ENCODE results near the gene ZNF770. TPM values are rescaled to one million over a fixed set of nuclear protein-coding genes. Genes with fewer than 3 reads are reported as not detected.

Gene ZNF770, protein sequence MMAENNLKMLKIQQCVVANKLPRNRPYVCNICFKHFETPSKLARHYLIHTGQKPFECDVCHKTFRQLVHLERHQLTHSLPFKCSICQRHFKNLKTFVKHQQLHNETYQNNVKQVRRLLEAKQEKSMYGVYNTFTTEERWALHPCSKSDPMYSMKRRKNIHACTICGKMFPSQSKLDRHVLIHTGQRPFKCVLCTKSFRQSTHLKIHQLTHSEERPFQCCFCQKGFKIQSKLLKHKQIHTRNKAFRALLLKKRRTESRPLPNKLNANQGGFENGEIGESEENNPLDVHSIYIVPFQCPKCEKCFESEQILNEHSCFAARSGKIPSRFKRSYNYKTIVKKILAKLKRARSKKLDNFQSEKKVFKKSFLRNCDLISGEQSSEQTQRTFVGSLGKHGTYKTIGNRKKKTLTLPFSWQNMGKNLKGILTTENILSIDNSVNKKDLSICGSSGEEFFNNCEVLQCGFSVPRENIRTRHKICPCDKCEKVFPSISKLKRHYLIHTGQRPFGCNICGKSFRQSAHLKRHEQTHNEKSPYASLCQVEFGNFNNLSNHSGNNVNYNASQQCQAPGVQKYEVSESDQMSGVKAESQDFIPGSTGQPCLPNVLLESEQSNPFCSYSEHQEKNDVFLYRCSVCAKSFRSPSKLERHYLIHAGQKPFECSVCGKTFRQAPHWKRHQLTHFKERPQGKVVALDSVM
- total RNA-seq, result 52.9 TPM
- 13.9 TPM for polyA plus RNA-seq (ENCODE audit: insufficient read depth, low read depth, low replicate concordance)
- long read RNA-seq, donor 1, full-length matches to known transcripts, result 22 of 22 reads
- long read RNA-seq, donor 1, partial matches to known transcripts, result 0 of 22 reads
- long read RNA-seq, donor 1, other reads (novel, unspliced or antisense), result 0 of 22 reads
- long read RNA-seq, donor 2, full-length matches to known transcripts, result 17 of 17 reads
- long read RNA-seq, donor 2, partial matches to known transcripts, result 0 of 17 reads
- long read RNA-seq, donor 2, other reads (novel, unspliced or antisense), result 0 of 17 reads
- long read RNA-seq, donor 3, full-length matches to known transcripts, result 26 of 26 reads
- long read RNA-seq, donor 3, partial matches to known transcripts, result 0 of 26 reads
- long read RNA-seq, donor 3, other reads (novel, unspliced or antisense), result 0 of 26 reads
- long read RNA-seq, donor 4, full-length matches to known transcripts, result 12 of 12 reads
- long read RNA-seq, donor 4, partial matches to known transcripts, result 0 of 12 reads
- long read RNA-seq, donor 4, other reads (novel, unspliced or antisense), result 0 of 12 reads
- long read RNA-seq, donor 5, full-length matches to known transcripts, result 5 of 5 reads
- long read RNA-seq, donor 5, partial matches to known transcripts, result 0 of 5 reads
- long read RNA-seq, donor 5, other reads (novel, unspliced or antisense), result 0 of 5 reads
- long read RNA-seq, donor 6, full-length matches to known transcripts, result 23 of 23 reads
- long read RNA-seq, donor 6, partial matches to known transcripts, result 0 of 23 reads
- long read RNA-seq, donor 6, other reads (novel, unspliced or antisense), result 0 of 23 reads
- long read RNA-seq, donor 7, full-length matches to known transcripts, result 14 of 18 reads
- long read RNA-seq, donor 7, partial matches to known transcripts, result 0 of 18 reads
- long read RNA-seq, donor 7, other reads (novel, unspliced or antisense), result 4 of 18 reads
- long read RNA-seq, donor 8, full-length matches to known transcripts, result 21 of 21 reads
- long read RNA-seq, donor 8, partial matches to known transcripts, result 0 of 21 reads
- long read RNA-seq, donor 8, other reads (novel, unspliced or antisense), result 0 of 21 reads
- long read RNA-seq, donor 9, full-length matches to known transcripts, result 10 of 10 reads
- long read RNA-seq, donor 9, partial matches to known transcripts, result 0 of 10 reads
- long read RNA-seq, donor 9, other reads (novel, unspliced or antisense), result 0 of 10 reads
- long read RNA-seq, donor 10, full-length matches to known transcripts, result 22 of 22 reads
- long read RNA-seq, donor 10, partial matches to known transcripts, result 0 of 22 reads
- long read RNA-seq, donor 10, other reads (novel, unspliced or antisense), result 0 of 22 reads

DNA sequence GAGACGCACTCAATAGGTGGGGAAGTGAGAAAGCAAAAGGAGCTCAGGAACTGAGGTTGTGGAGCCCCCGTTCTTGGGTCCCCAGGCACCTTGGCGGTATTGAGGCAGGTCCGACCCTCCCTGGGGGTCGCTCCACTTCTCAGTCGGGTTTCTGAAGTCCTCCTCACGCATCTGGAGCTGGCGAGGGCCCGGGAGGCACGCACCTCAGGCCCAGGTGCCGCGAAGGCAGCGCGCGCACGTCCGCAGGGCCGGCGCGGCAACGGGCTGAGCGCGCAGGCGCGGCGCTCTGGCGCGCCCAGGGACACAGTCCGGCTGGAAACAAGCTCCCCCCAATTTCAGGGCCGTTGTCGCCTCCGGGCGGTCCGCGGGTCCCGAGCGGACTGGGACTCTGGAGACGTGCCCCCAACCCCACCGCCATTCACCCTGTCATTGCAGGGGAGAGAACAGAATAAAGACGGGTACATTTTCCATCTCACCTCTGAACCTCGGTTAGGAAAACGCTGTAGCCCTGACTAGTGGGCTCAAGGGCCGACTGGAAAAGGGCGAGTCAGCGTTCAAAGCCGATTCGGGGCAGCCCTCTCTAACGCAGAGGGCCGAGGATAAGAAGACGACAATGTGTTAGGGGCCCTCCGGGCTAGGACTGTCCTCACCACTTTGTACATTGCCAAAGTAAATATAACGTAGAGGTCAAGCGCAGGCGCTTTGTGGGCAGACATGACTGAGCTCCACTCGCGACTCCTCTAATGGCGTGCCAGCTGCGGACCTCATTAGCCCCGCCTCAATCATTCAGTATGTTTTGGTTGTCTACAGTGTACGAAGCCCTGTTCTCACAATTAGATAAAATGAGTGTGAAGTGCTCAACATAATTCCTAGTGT lies at the start of gene ZNF770:
ZNF770 (minus strand) TSS at position 261 of the 876 bp plus-strand sequence. CDS start 4,853 bp downstream, outside the sequence.
- Histone ChIP-seq H3K27ac (ENCODE audit: low read depth in 2 of 2, low read length in 2 of 2) (peak within 1 kb of the TSS; percentile 95), H3K27me3 (ENCODE audit: control insufficient read depth, insufficient read depth, low read length) (no peaks in the 10 kb centered on the region), H3K9me3 (ENCODE audit: control insufficient read depth in 2 of 3, insufficient read depth in 1 of 3, low read length in 3 of 3) (no peaks in the 10 kb centered on the region), H3K4me3 (ENCODE audit: low read length in 3 of 3) (peak within 1 kb of the TSS; percentile 96 to 100 (median 99)), H3K9ac (ENCODE audit: low read length in 3 of 3) (peak within 1 kb of the TSS; percentile 87 to 100 (median 89)), H3K36me3 (ENCODE audit: control insufficient read depth in 2 of 3, insufficient read depth in 3 of 3, low read length in 3 of 3) (no peaks in the 10 kb centered on the region), H3K4me1 (ENCODE audit: control insufficient read depth in 2 of 3, insufficient read depth in 2 of 3, low read depth in 1 of 3, low read length in 3 of 3) (peaks cover 0 to 14% (median 14%) of the 10 kb centered on the region in 3 donors)
- FAIRE-seq (no peak), DNase-seq (peak; percentile 88 to 94 (median 92))
- intact Hi-C loops (cut with DNase I), result no loop called here
- TF ChIP-seq, protein P1, sequence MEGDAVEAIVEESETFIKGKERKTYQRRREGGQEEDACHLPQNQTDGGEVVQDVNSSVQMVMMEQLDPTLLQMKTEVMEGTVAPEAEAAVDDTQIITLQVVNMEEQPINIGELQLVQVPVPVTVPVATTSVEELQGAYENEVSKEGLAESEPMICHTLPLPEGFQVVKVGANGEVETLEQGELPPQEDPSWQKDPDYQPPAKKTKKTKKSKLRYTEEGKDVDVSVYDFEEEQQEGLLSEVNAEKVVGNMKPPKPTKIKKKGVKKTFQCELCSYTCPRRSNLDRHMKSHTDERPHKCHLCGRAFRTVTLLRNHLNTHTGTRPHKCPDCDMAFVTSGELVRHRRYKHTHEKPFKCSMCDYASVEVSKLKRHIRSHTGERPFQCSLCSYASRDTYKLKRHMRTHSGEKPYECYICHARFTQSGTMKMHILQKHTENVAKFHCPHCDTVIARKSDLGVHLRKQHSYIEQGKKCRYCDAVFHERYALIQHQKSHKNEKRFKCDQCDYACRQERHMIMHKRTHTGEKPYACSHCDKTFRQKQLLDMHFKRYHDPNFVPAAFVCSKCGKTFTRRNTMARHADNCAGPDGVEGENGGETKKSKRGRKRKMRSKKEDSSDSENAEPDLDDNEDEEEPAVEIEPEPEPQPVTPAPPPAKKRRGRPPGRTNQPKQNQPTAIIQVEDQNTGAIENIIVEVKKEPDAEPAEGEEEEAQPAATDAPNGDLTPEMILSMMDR (IDR thresholded peaks at IDR 0.05; ENCODE audit: borderline replicate concordance, extremely low read depth, insufficient read depth), result peak; percentile 14

DNA sequence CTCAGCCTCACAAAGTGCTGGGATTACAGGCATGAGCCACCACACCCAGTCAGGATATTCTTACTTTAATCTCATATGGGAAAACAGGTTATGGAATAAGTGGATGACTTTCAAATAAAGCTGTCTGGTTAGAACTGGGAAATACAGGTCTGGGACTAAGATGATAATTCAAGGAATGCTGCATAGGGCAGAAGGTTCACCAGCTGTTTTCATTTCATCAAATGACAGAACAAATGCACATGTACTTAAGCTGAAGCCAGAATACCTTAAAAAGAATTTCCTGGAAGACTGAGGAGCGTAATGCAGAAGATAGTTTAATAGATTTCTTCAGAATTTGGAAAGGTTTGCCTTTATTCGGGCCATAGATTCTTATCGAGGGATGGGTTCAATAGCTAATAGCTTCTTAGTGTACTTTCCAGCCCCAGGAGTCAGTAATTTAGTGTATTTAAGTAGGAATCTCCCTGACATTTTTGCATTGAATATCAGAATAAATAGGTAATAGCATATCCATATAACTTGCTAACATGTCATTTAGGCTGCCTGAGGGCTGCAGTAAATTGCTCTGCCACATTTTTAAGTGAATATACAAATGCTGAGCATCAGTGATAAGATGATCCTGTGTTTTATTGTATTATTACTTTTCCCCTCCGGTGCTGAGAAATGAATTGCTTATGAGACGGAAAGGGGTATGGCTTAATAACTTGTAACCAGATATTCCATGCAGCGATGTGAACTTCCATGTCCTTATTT lies 40.3 kb upstream of the ZNF770 start:
- TF ChIP-seq, protein P1 (IDR thresholded peaks at IDR 0.05; ENCODE audit: borderline replicate concordance, extremely low read depth, insufficient read depth), result no peak
- FAIRE-seq (no peak), DNase-seq (no peak)
- no peak overlapping the region for H3K27ac ChIP-seq (ENCODE audit: low read depth in 2 of 2, low read length in 2 of 2)
- no peak overlapping the region for H3K4me3 ChIP-seq (ENCODE audit: low read length in 3 of 3)
- intact Hi-C loops (cut with DNase I), result no loop called here
- no peaks in the 10 kb centered on the region for H3K27me3 ChIP-seq (ENCODE audit: control insufficient read depth, insufficient read depth, low read length)
- H3K9ac ChIP-seq (ENCODE audit: low read length in 3 of 3), result no peak overlapping the region
- H3K9me3 ChIP-seq (ENCODE audit: control insufficient read depth in 2 of 3, insufficient read depth in 1 of 3, low read length in 3 of 3), result no peaks in the 10 kb centered on the region
- H3K4me1 ChIP-seq (ENCODE audit: control insufficient read depth in 2 of 3, insufficient read depth in 2 of 3, low read depth in 1 of 3, low read length in 3 of 3), result no peaks in the 10 kb centered on the region
- H3K36me3 ChIP-seq (ENCODE audit: control insufficient read depth in 2 of 3, insufficient read depth in 3 of 3, low read length in 3 of 3), result no peaks in the 10 kb centered on the region
